Measurements from ENCODE around the gene F10. TPM values are rescaled to one million over a fixed set of nuclear protein-coding genes. Genes with fewer than 3 reads are reported as not detected.
"Not testable (repeated sequence)": the region's sequence is repeated elsewhere in the genome, so short reads cannot be mapped to it uniquely, and the experiment has no call there.

The F10 gene
- total and polyA plus RNA-seq, 11 donors: 2.4 to 13.6 (median 9.2) TPM

DNA sequence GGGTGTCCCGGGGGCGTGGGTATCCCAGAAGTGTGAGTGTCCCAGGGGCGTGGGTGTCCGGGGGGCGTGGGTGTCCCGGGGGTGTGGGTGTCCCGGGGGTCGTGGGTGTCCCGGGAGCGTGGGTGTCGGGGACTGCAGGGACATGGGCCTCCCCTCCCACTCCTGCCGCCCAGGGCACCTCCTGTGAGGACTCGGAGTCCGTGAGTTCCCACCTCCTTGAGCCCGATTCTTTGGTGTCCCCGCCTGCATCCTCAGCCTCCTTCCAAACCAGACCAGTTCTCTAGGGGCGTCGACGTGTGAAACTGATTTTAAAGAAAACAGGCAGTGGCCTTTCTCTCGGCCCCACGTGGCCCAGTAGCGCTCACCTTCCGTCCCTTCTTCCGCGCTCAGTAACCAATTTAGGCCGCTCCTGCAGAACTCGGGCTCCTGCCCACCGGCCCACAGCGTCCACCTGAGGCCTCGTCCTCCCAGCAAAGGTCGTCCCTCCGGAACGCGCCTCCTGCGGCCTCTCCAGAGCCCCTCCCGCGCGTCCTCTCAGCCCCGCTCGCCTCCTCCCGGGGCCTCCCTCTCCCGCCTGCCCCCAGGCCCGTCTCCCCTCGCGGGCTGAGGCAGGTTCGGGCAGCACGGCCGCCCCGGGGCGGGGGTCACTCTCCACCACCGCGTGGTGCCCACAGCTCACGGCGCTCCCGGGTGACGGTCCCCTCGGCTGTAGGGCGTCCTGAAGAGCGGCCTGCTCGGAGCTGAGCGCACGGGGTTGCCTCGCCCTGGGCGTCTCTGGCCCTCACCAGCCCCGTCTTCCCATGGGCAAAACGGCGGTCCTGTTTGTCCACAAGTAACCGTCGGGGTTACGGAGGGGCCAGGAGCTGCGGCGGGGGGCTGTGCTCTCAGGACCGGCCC lies 13.2 kb upstream of the F10 start:
- Histone ChIP-seq H3K27ac (no peak overlapping the region), H3K9me3 (no peaks in the 10 kb centered on the region), H3K4me3 (peak overlapping the region in 11 of 12 donors; percentile 2 to 57 (median 50)), H3K27me3 (peaks cover 4 to 28% (median 21%) of the 10 kb centered on the region in 9 donors), H3K36me3 (no peaks in the 10 kb centered on the region), H3K4me1 (peaks cover 0 to 18% (median 13%) of the 10 kb centered on the region in 12 donors)
- 17 to 35% (median 25%) methylated on average over 42 to 73 of the region's 73 CpGs for WGBS, 4 donors
- intact Hi-C loops (cut with DNase I): no loop called here
- ATAC-seq: peak in 2 of 4 donors; percentile 18 to 27
- TF ChIP-seq, protein P1, sequence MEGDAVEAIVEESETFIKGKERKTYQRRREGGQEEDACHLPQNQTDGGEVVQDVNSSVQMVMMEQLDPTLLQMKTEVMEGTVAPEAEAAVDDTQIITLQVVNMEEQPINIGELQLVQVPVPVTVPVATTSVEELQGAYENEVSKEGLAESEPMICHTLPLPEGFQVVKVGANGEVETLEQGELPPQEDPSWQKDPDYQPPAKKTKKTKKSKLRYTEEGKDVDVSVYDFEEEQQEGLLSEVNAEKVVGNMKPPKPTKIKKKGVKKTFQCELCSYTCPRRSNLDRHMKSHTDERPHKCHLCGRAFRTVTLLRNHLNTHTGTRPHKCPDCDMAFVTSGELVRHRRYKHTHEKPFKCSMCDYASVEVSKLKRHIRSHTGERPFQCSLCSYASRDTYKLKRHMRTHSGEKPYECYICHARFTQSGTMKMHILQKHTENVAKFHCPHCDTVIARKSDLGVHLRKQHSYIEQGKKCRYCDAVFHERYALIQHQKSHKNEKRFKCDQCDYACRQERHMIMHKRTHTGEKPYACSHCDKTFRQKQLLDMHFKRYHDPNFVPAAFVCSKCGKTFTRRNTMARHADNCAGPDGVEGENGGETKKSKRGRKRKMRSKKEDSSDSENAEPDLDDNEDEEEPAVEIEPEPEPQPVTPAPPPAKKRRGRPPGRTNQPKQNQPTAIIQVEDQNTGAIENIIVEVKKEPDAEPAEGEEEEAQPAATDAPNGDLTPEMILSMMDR (IDR thresholded peaks at IDR 0.05): no peak
- no peak for TF ChIP-seq POLR2A (IDR thresholded peaks at IDR 0.05)
- peak in 2 of 5 donors; percentile 25 to 48 for DNase-seq

DNA sequence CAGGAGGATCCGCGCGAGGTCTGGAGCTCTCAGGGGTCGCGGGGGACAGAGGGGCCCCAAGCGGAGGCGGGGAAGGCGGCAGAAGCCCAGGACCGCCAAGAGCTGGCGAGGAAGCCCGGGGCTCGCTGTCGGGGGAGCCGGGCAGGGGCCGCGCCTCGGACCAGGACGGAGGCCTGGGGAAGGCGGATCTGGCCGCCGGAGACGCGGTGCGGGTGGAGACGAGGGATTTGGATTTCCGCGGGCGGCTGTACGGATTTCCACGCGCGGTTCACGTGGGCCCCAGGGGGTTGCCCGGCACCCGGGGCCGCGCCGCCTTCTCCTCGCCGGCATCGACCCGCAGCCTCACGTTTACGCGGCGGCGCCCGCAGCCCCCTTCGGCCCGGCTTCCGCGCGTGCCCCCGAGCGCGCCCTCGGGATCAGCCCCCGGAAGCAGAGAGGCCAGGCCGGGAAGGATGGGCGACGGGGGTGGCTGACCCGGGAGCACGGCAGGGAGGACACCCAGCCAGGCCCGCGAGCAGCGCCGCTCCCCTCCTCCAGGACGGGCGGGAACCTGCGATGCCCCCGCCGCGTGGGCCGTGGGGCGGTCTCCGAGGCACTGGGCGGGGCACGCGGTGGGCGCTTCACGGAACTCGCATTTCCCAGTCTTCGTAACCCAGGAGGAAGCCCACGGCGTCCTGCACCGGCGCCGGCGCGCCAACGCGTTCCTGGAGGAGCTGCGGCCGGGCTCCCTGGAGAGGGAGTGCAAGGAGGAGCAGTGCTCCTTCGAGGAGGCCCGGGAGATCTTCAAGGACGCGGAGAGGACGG lies 12.3 kb upstream of the F10 start:
- ATAC-seq (peak in 3 of 4 donors; percentile 23 to 64 (median 45)), DNase-seq (peak in 2 of 5 donors; percentile 41 to 67)
- no peak overlapping the region for H3K27ac ChIP-seq
- H3K4me3 ChIP-seq: peak overlapping the region; percentile 20 to 57 (median 50)
- TF ChIP-seq POLR2A (IDR thresholded peaks at IDR 0.05): no peak
- TF ChIP-seq, protein P1 (IDR thresholded peaks at IDR 0.05): no peak
- peaks cover 0 to 18% (median 13%) of the 10 kb centered on the region in 12 donors for H3K4me1 ChIP-seq
- intact Hi-C loops (cut with DNase I): no loop called here
- H3K27me3 ChIP-seq: peaks cover 4 to 28% (median 21%) of the 10 kb centered on the region in 9 donors
- no peaks in the 10 kb centered on the region for H3K36me3 ChIP-seq
- WGBS, 4 donors: 1 to 5% (median 1%) methylated on average over 22 to 99 of the region's 99 CpGs
- H3K9me3 ChIP-seq: no peaks in the 10 kb centered on the region

- intact Hi-C loops (cut with DNase I): no loop called here
- no peak overlapping the region for H3K27ac ChIP-seq
- DNase-seq (peak in 3 of 5 donors; percentile 14 to 48 (median 16)), ATAC-seq (no peak)
- peak overlapping the region; percentile 20 to 57 (median 50) for H3K4me3 ChIP-seq
- 16 to 48% (median 22%) methylated on average over 20 to 49 of the region's 49 CpGs for WGBS, 4 donors
- no peaks in the 10 kb centered on the region for H3K36me3 ChIP-seq
- peaks cover 0 to 18% (median 13%) of the 10 kb centered on the region in 12 donors for H3K4me1 ChIP-seq
- TF ChIP-seq POLR2A (IDR thresholded peaks at IDR 0.05): no peak
- TF ChIP-seq, protein P1 (IDR thresholded peaks at IDR 0.05): no peak
- H3K27me3 ChIP-seq: peaks cover 4 to 28% (median 21%) of the 10 kb centered on the region in 9 donors
- no peaks in the 10 kb centered on the region for H3K9me3 ChIP-seq
Measured at GRCh38 chr13:113110852-113111315, 11.7 kb upstream of the F10 start.

DNA sequence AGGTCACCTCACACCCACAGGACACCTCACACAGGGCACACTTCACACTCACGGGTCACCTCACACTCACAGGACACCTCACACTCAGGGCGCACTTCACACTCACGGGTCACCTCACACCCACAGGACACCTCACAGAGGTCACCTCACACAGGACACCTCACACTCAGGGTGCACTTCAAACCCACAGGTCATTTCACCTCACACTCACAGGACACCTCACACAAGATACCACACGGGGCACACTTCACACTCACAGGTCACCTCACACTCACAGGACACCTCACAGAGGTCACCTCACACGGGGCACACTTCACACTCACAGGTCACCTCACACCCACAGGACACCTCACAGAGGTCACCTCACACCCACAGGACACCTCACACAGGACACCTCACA lies 10.8 kb upstream of the F10 start:
- DNase-seq: peak in 1 of 5 donors; percentile 10
- Histone ChIP-seq H3K4me1 (peaks cover 0 to 18% (median 13%) of the 10 kb centered on the region in 12 donors), H3K27me3 (peaks cover 4 to 28% (median 21%) of the 10 kb centered on the region in 9 donors)
- H3K27ac ChIP-seq; ATAC-seq; intact Hi-C loops (cut with DNase I); H3K4me3 ChIP-seq; H3K9me3 ChIP-seq; H3K36me3 ChIP-seq: not testable (repeated sequence)
- WGBS, 4 donors: 85 to 92% (median 89%) methylated on average over 5 of the region's 5 CpGs

DNA sequence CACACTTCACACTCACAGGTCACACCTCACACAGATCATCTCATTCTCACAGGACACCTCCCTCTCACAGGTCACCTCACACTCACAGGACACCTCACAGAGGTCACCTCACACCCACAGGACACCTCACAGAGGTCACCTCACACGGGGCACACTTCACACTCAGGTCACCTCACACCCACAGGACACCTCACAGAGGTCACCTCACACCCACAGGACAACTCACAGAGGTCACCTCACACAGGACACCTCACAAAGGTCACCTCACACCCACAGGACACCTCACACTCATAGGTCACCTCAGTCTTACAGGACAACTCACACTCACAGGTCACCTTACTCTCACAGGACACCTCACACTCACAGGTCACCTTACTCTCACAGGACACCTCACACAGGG lies 10.1 kb upstream of the F10 start:
- ATAC-seq; H3K36me3 ChIP-seq; H3K4me3 ChIP-seq; intact Hi-C loops (cut with DNase I); H3K27ac ChIP-seq; H3K9me3 ChIP-seq: not testable (repeated sequence)
- DNase-seq: peak in 1 of 5 donors; percentile 17
- 67 to 84% (median 79%) methylated on average over 1 of the region's 1 CpG for WGBS, 4 donors
- Histone ChIP-seq H3K27me3 (peaks cover 4 to 28% (median 21%) of the 10 kb centered on the region in 9 donors), H3K4me1 (peaks cover 0 to 18% (median 13%) of the 10 kb centered on the region in 12 donors)

Measured in heart left ventricle (tissue), 16 donors.